ENCODE results near the gene DPH6.
"Not testable (repeated sequence)": the region's sequence is repeated elsewhere in the genome, so short reads cannot be mapped to it uniquely, and the experiment has no call there.

DPH6 gene

DNA sequence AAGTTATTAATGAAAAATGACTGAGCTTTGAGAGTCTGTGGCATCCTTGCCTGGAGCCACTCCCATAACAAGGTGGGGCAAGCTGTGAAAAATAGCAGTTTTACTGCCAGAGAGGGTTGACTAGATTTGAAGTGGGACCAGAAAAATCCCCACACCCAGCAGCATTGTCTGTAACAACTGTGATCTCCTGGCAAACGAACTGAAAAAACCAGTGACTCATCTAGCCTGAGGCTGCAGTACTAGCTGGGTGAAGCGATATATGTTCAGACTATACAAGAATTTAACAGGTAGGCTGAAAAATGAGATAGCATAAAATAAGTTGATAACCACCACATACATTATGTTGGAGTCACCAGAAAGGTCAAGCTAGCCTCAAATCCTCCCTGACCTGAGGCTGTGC is 64.0 kb downstream of the DPH6 start:
- no peak for DNase-seq

- DNase-seq, result no peak
Observed at GRCh38 chr15:35481064-35481463, 64.9 kb downstream of the DPH6 start.

DNA sequence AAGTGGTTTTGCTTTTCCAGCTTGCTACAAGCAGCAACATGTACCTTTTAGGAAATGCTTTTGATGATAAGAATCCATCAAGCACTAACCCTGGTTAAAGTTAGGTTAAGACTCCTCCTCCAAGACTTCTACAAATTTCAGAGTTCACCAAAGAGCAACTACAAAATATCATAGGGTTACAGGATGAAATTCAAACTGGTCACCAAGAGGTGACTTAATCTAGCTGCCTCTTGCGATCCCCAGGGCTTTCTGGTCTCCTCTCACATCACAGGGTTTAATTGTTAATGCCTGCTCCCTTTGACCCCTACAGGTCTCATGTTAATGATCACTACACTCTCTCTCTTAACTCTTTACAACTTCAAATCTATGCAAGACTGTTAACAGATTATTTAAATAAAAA is 66.5 kb downstream of the DPH6 start:
- no peak for DNase-seq

GRCh38 chr15:35477312-35478262 is 68.4 kb downstream of the DPH6 start:
- DNase-seq, result no peak

DNA sequence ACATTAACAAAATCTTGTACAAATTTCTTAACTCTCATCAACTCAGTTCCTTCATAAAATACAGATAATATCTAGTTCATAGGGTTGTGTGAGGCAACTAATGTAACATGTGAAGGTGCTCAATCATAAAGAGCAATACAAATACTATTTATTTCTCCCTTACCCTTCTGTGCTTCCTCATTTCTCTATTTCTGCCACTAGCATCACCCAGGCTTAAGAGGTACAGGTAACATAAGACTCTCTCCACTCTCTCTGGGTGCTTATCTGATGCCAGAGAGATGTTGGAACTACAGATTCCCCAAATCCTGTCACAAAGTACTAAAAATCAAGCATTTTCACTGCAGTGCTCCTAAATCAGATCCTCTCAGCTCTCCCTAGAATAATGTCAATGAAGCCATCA is 74.9 kb downstream of the DPH6 start:
- no peak for DNase-seq

- no peak for DNase-seq
Observed at GRCh38 chr15:35470441-35470840, 75.5 kb downstream of the DPH6 start.

- no peak for DNase-seq
Observed at GRCh38 chr15:35466476-35466875, 79.5 kb downstream of the DPH6 start.

DNA sequence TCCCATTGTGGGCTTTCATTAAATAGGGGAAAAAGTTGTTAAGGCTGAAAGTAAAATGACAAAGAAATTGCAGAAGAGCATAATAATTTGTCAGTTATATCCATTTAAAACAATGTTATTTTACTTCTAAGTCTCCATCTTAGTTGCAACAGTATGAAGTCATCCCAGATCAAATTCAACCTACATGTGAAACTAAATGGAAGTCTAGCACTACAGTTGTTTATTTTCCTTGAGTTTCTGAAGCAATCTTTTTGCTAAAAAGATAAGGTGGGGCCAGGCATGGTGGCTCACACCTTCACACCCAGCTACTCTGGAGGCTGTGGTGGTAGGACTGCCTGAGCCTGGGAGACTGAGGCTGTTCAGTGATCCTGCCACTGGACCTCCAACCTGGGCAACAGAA is 80.2 kb downstream of the DPH6 start:
- no peak for DNase-seq

- no peak for DNase-seq
Observed at GRCh38 chr15:35460616-35461015, 85.3 kb downstream of the DPH6 start.

- no peak for DNase-seq
Observed at GRCh38 chr15:35458176-35458856, 87.6 kb downstream of the DPH6 start.

- no peak for DNase-seq
Observed at GRCh38 chr15:35455201-35455600, 90.8 kb downstream of the DPH6 start.

- DNase-seq, result no peak
Observed at GRCh38 chr15:35450492-35450891, 95.5 kb downstream of the DPH6 start.

DNA sequence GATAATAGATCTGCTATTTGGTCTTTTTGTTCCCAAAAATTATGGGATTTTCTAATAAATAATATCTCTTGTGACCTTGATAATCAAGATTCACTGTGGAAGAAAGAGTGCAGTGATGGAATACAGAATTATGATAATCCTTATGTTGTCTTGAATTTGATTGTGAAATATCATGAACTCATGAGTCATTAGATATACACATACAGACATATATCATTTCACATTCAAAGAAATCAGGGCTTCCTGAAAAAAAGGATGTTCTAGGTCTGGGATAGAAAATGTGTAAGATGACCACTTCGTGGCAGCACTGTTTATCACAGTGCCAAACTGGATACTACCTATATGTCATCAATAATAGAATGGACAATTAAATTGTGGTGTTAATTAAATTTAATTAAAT is 97.7 kb downstream of the DPH6 start:
- DNase-seq, result no peak

DNA sequence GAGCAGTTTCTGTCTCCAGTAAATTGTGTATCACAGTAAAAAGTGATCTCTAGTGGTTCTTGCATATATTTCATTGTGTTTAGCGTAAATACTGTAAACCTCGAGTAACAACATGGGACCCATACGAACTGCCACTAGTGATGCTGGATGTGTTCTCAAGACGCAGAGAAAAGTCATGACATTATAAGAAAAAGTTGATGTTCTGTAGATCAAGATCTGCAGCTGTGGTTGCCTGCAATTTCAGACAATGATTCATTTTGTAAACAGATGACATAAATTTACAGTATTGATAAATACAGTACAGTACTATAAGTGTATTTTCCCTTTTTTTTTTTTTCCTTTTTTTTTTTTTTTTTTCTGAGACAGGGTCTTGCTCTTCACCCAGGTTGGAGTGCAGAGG is 100.1 kb downstream of the DPH6 start:
- DNase-seq, result no peak

- no peak for DNase-seq
Observed at GRCh38 chr15:35444557-35445204, 101.3 kb downstream of the DPH6 start.

GRCh38 chr15:35443376-35443775 is 102.6 kb downstream of the DPH6 start:
- DNase-seq, result no peak

DNA sequence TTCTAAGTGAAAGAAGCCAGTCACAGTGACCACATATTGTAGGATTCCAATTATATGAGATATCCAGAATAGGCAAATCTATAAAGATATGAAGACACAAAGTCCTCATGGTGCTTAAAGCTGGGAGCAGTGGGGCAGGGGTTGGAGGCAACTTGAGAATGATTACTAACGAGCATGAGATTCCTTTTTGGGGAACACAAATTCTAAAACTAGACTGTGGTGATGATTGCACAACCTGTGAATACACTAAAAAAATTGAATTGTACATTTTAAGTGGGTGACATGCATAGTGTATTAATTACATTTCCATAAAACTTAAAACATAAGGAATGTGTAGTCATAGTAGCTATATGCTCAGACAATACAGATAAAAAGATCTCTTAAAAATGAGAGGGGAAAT is 103.2 kb downstream of the DPH6 start:
- no peak for DNase-seq

DNA sequence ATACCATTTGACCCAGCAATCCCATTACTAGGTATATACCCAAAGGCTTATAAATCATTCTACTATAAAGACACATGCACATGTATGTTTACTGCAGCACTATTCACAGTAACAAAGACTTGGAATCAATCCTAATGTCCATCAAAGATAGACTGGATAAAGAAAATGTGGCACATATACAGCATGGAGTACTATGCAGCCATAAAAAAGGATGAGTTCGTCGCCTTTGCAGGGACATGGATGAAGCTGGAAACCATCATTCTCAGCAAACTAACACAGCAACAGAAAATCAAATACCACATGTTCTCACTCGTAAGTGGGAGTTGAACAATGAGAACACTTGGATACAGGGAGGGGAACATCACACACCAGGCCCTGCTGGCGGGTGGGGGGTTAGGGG is 104.7 kb downstream of the DPH6 start:
- DNase-seq, result not testable (repeated sequence)

DNA sequence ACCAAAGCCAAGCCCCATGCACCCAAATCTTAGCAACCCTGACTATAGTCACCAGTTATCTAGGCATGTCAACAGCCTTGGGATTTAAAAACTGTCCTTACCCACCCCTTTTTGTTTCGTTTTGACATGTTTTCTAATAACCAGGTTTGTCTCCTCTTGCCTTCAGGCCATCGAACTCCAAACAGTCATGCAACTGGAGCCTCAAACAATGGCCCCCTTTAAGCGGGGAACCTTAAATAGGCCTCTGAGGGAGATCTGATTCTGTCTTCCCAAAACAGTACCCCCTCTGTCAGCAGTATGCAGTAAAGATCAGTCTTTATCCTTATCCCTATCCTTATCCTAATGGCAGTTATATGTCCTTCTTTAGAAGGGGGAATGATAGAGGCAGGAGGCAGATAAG is 105.7 kb downstream of the DPH6 start:
- DNase-seq, result no peak

DNA sequence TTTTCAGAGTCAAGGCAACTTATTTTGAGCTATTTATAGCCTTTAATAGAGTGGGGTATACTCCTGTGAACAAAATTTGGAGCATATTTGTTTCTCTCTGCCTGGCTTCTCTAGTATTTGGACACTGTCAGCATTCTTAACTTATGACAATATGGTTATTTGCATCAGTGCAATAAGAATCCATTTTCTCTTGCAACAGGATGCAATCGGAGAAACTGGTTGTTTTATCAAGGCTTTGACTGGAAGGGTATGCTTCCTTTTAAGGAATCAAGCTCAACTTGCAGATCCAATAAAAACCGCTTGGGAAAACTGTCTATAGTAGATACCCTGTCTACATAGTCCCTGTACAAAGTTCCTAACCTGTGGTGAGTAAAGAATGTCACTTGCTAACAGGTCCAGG is 106.7 kb downstream of the DPH6 start:
- DNase-seq, result no peak

GRCh38 chr15:35437157-35437556 is 108.8 kb downstream of the DPH6 start:
- DNase-seq, result no peak

GRCh38 chr15:35436422-35436821 is 109.5 kb downstream of the DPH6 start:
- no peak for DNase-seq

DNA sequence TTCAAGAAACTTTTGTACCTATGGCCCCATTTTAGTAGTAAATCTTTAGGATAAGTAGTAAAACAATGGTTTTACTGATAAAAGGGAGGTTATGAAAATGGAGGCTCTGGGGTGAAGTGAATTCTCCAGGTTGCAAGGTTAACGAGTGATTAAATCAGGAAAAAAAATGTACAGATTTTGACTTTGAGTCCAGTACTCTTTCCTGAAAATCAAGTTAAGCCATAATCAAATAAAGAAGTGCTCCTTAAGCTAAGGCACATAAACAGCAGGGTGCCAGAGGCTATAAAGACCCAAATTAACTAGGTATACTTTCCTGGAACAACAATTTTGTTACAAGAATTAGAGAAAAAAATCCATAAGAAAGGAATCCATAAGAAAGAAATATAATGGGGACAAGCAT is 114.7 kb downstream of the DPH6 start:
- DNase-seq, result no peak

GRCh38 chr15:35430301-35430700 is 115.7 kb downstream of the DPH6 start:
- DNase-seq, result no peak
